Naive thymus-derived CD4-positive, alpha-beta T cell (primary cell): ENCODE results near the gene ROGDI. TPM values are rescaled to one million over a fixed set of nuclear protein-coding genes. Genes with fewer than 3 reads are reported as not detected.

Source experiments
- ATAC-seq: fragments of 150-1000 bp; cut with Tn5 transposase; 2 replicates; pipeline ENCODE4 v1.10.0; 2021; ENCODE audit warnings: mild to moderate bottlenecking, moderate library complexity
- CTCF ChIA-PET: fragments of 350-600 bp; sonication (Branson Sonifier 250); formaldehyde crosslinking; loops from one replicate; lab custom pipeline; 2021; ENCODE audit warnings: antibody characterized with exemption; lab: Charles Lee
- POLR2A ChIA-PET: fragments of 350-600 bp; sonication (Branson Sonifier 250); formaldehyde crosslinking; loops from one replicate; lab custom pipeline; 2021; ENCODE audit warnings: antibody characterized with exemption, inconsistent platforms; lab: Charles Lee
- DNase-seq, 9 donors: peaks; one replicate each; pipeline versions ENCODE4 v3.0.0 to v3.0.0-alpha.2; 2020 to 2022; ENCODE audit warnings: mixed read lengths in 1 of 9
- H3K27ac ChIP-seq: one replicate; pipeline ENCODE4 v1.7.0; 2013; ENCODE audit warnings: mild to moderate bottlenecking, low read depth, low read length, moderate library complexity
- H3K27me3 ChIP-seq, 2 donors: one replicate each; pipeline ENCODE4 v1.7.0; 2013; ENCODE audit warnings: low read length in 2 of 2, mild to moderate bottlenecking in 2 of 2, moderate library complexity in 2 of 2; ENCODE audit not compliant: control insufficient read depth in 2 of 2, insufficient read depth in 2 of 2
- H3K36me3 ChIP-seq, 3 experiments: 1 replicate in 2 of 3; 2 replicates in 1 of 3; pipeline ENCODE4 v1.7.0; 2013; ENCODE audit warnings: low read length in 3 of 3, mild to moderate bottlenecking in 3 of 3, moderate library complexity in 1 of 3; ENCODE audit not compliant: insufficient read depth in 3 of 3, control insufficient read depth in 2 of 3
- H3K4me1 ChIP-seq, 2 donors: one replicate each; pipeline ENCODE4 v1.7.0; 2013; ENCODE audit warnings: low read length in 2 of 2, mild to moderate bottlenecking in 2 of 2, moderate library complexity in 1 of 2; ENCODE audit not compliant: control insufficient read depth in 2 of 2, insufficient read depth in 2 of 2
- H3K4me3 ChIP-seq: 2 replicates; pipeline ENCODE4 v1.7.0; 2013; ENCODE audit warnings: mild to moderate bottlenecking, low read length
- H3K9me3 ChIP-seq, 3 experiments: 1 replicate in 2 of 3; 2 replicates in 1 of 3; pipeline ENCODE4 v1.7.0; 2013; ENCODE audit warnings: low read length in 3 of 3; ENCODE audit not compliant: control insufficient read depth in 2 of 3
- H3K27ac Mint-ChIP-seq, 9 donors: one replicate each; pipeline ENCODE4 v1.8.0; 2020 to 2022; ENCODE audit warnings: mixed read lengths in 9 of 9, mild to moderate bottlenecking in 8 of 9, moderate library complexity in 5 of 9, inconsistent platforms in 2 of 9
- H3K27me3 Mint-ChIP-seq, 5 donors: one replicate each; pipeline ENCODE4 v1.8.0; 2021 to 2022; ENCODE audit warnings: mixed read lengths in 5 of 5, mild to moderate bottlenecking in 1 of 5
- H3K36me3 Mint-ChIP-seq, 5 donors: one replicate each; pipeline ENCODE4 v1.8.0; 2020 to 2022; ENCODE audit warnings: mixed read lengths in 5 of 5, mild to moderate bottlenecking in 3 of 5, inconsistent platforms in 1 of 5
- H3K4me1 Mint-ChIP-seq, 7 donors: one replicate each; pipeline ENCODE4 v1.8.0; 2020 to 2022; ENCODE audit warnings: mixed read lengths in 7 of 7, mild to moderate bottlenecking in 3 of 7, inconsistent platforms in 1 of 7
- H3K4me3 Mint-ChIP-seq, 10 donors: one replicate each; pipeline ENCODE4 v1.8.0; 2020 to 2022; ENCODE audit warnings: mild to moderate bottlenecking in 10 of 10, mixed read lengths in 10 of 10, moderate library complexity in 6 of 10, inconsistent platforms in 2 of 10
- H3K9me3 Mint-ChIP-seq, 11 donors: one replicate each; pipeline ENCODE4 v1.8.0; 2020 to 2022; ENCODE audit warnings: mixed read lengths in 11 of 11, mild to moderate bottlenecking in 4 of 11, inconsistent platforms in 1 of 11, moderate library complexity in 1 of 11
- intact Hi-C, 2 donors: fragments of 100-400 bp; cut with micrococcal nuclease; formaldehyde crosslinking; loops; one replicate each; pipeline ENCODE4 v1.15.1; 2023
- polyA plus RNA-seq, 2 donors: library from polyadenylated mRNA; unstranded; fragments of 300-500 nt; fragmentation: Illumina TruSeq; gene quantifications; one replicate each; pipeline ENCODE4 v1.2.3, GENCODE V29; 2021
- total RNA-seq, 6 experiments: library from RNA in 5 of 6; stranded (reverse) in 5 of 6; gene quantifications; 1 replicate in 5 of 6; 2 replicates in 1 of 6; pipeline ENCODE4 v1.2.3 and lab custom pipeline; 2021 to 2026

Gene ROGDI
- total and polyA plus RNA-seq, 7 experiments from 2014 or later: 7.4 to 29.0 (median 8.6) TPM

GRCh38 chr16:4790261-4790660 is 12.2 kb downstream of the ROGDI start:
- no peaks in the 10 kb centered on the region for H3K36me3 Mint-ChIP-seq
- H3K27ac Mint-ChIP-seq: no peak overlapping the region
- no peaks in the 10 kb centered on the region for H3K4me1 ChIP-seq
- H3K4me3 Mint-ChIP-seq: no peak overlapping the region
- H3K9me3 Mint-ChIP-seq: no peaks in the 10 kb centered on the region
- no peak overlapping the region for H3K4me3 ChIP-seq
- H3K27me3 ChIP-seq: no peaks in the 10 kb centered on the region
- no peak overlapping the region for H3K27ac ChIP-seq
- no peak for ATAC-seq
- ChIA-PET POLR2A (no interaction called here), CTCF (no interaction called here)
- no peaks in the 10 kb centered on the region for H3K9me3 ChIP-seq
- H3K4me1 Mint-ChIP-seq: peaks cover 0 to 1% (median 0%) of the 10 kb centered on the region in 7 donors
- intact Hi-C loops: no loop called here
- no peaks in the 10 kb centered on the region for H3K36me3 ChIP-seq
- H3K27me3 Mint-ChIP-seq: no peaks in the 10 kb centered on the region
- DNase-seq: no peak

- H3K4me3 ChIP-seq: no peak overlapping the region
- Mint-ChIP-seq H3K4me3 (no peak overlapping the region), H3K27ac (peak overlapping the region in 1 of 9 donors; percentile 11), H3K9me3 (no peaks in the 10 kb centered on the region), H3K27me3 (no peaks in the 10 kb centered on the region), H3K36me3 (no peaks in the 10 kb centered on the region), H3K4me1 (peaks cover 0 to 1% (median 0%) of the 10 kb centered on the region in 7 donors)
- no peaks in the 10 kb centered on the region for H3K4me1 ChIP-seq
- DNase-seq (no peak), ATAC-seq (no peak)
- H3K27me3 ChIP-seq: no peaks in the 10 kb centered on the region
- POLR2A ChIA-PET: no interaction called here
- CTCF ChIA-PET: no interaction called here
- H3K9me3 ChIP-seq: no peaks in the 10 kb centered on the region
- no peak overlapping the region for H3K27ac ChIP-seq
- intact Hi-C loops: no loop called here
- no peaks in the 10 kb centered on the region for H3K36me3 ChIP-seq
Observed at GRCh38 chr16:4788910-4789309, 13.5 kb downstream of the ROGDI start.

GRCh38 chr16:4788489-4788889 is 13.9 kb downstream of the ROGDI start:
- ATAC-seq (no peak), DNase-seq (no peak)
- intact Hi-C loops: no loop called here
- Histone ChIP-seq H3K4me1 (no peaks in the 10 kb centered on the region), H3K9me3 (no peaks in the 10 kb centered on the region), H3K4me3 (no peak overlapping the region), H3K27ac (no peak overlapping the region), H3K36me3 (no peaks in the 10 kb centered on the region), H3K27me3 (no peaks in the 10 kb centered on the region)
- H3K9me3 Mint-ChIP-seq: no peaks in the 10 kb centered on the region
- no peak overlapping the region for H3K4me3 Mint-ChIP-seq
- ChIA-PET POLR2A (no interaction called here), CTCF (no interaction called here)
- no peaks in the 10 kb centered on the region for H3K27me3 Mint-ChIP-seq
- H3K27ac Mint-ChIP-seq: peak overlapping the region in 1 of 9 donors; percentile 11
- peaks cover 0 to 1% (median 0%) of the 10 kb centered on the region in 7 donors for H3K4me1 Mint-ChIP-seq
- H3K36me3 Mint-ChIP-seq: no peaks in the 10 kb centered on the region

- Histone ChIP-seq H3K27ac (no peak within 1 kb of the TSS), H3K4me3 (no peak within 1 kb of the TSS), H3K27me3 (no peaks in the 10 kb centered on the region), H3K9me3 (no peaks in the 10 kb centered on the region), H3K4me1 (no peaks in the 10 kb centered on the region), H3K36me3 (no peaks in the 10 kb centered on the region)
- POLR2A ChIA-PET: interaction anchor here (0.9 kb wide), 1 partner anchor 40 kb away, joined by 3 read pairs; no protein-coding TSS in a partner anchor
- peak within 1 kb of the TSS in 1 of 9 donors; percentile 11 for H3K27ac Mint-ChIP-seq
- intact Hi-C loops: no loop called here
- no peaks in the 10 kb centered on the region for H3K27me3 Mint-ChIP-seq
- H3K4me3 Mint-ChIP-seq: no peak within 1 kb of the TSS
- DNase-seq (no peak), ATAC-seq (no peak)
- no peaks in the 10 kb centered on the region for H3K36me3 Mint-ChIP-seq
- peaks cover 0 to 1% (median 0%) of the 10 kb centered on the region in 7 donors for H3K4me1 Mint-ChIP-seq
- no peaks in the 10 kb centered on the region for H3K9me3 Mint-ChIP-seq
- CTCF ChIA-PET: no interaction called here
Observed at GRCh38 chr16:4787627-4788482, 14.6 kb downstream of the ROGDI start, which contains the start of gene SEPTIN12. SEPTIN12 (minus strand) TSS chr16:4788345; CDS start chr16:4787645, 700 bp downstream.

GRCh38 chr16:4787068-4787467 is 15.4 kb downstream of the ROGDI start:
- ChIA-PET CTCF (no interaction called here), POLR2A (interaction anchor here (0.9 kb wide), 1 partner anchor 39 kb away, joined by 3 read pairs; no protein-coding TSS in a partner anchor)
- Histone ChIP-seq H3K4me3 (no peak overlapping the region), H3K4me1 (no peaks in the 10 kb centered on the region), H3K9me3 (no peaks in the 10 kb centered on the region), H3K27me3 (no peaks in the 10 kb centered on the region), H3K36me3 (no peaks in the 10 kb centered on the region), H3K27ac (no peak overlapping the region)
- H3K27ac Mint-ChIP-seq: no peak overlapping the region
- no peak overlapping the region for H3K4me3 Mint-ChIP-seq
- intact Hi-C loops: no loop called here
- ATAC-seq (no peak), DNase-seq (no peak)
- H3K4me1 Mint-ChIP-seq: peaks cover 0 to 1% (median 0%) of the 10 kb centered on the region in 7 donors
- no peaks in the 10 kb centered on the region for H3K9me3 Mint-ChIP-seq
- H3K36me3 Mint-ChIP-seq: no peaks in the 10 kb centered on the region
- no peaks in the 10 kb centered on the region for H3K27me3 Mint-ChIP-seq

- H3K4me3 ChIP-seq: no peak overlapping the region
- H3K4me3 Mint-ChIP-seq: no peak overlapping the region
- H3K36me3 ChIP-seq: no peaks in the 10 kb centered on the region
- no peak overlapping the region for H3K27ac ChIP-seq
- DNase-seq (no peak), ATAC-seq (no peak)
- no peaks in the 10 kb centered on the region for H3K4me1 ChIP-seq
- CTCF ChIA-PET: interaction anchor here (0.6 kb wide), 1 partner anchor 74 kb away, joined by 3 read pairs; no protein-coding TSS in a partner anchor
- no peaks in the 10 kb centered on the region for H3K27me3 ChIP-seq
- POLR2A ChIA-PET: no interaction called here
- H3K4me1 Mint-ChIP-seq: peaks cover 0 to 1% (median 0%) of the 10 kb centered on the region in 7 donors
- no peak overlapping the region for H3K27ac Mint-ChIP-seq
- peaks cover 0 to 1% (median 0%) of the 10 kb centered on the region in 11 donors for H3K9me3 Mint-ChIP-seq
- intact Hi-C loops: no loop called here
- no peaks in the 10 kb centered on the region for H3K27me3 Mint-ChIP-seq
- no peaks in the 10 kb centered on the region for H3K36me3 Mint-ChIP-seq
- H3K9me3 ChIP-seq: no peaks in the 10 kb centered on the region
Observed at GRCh38 chr16:4785758-4786433, 16.5 kb downstream of the ROGDI start.
